GM18499 (cell line): ENCODE measurements around the gene SYT8.
"Not testable (repeated sequence)": the region's sequence is repeated elsewhere in the genome, so short reads cannot be mapped to it uniquely, and the experiment has no call there.

Experiments
- ATAC-seq: cut with Tn5 transposase; IDR thresholded peaks from one replicate; pipeline ENCODE4 v1.9.1; 2021; ENCODE audit warnings: moderate number of reproducible peaks; ENCODE audit not compliant: insufficient read depth, unreplicated experiment

Gene SYT8

DNA sequence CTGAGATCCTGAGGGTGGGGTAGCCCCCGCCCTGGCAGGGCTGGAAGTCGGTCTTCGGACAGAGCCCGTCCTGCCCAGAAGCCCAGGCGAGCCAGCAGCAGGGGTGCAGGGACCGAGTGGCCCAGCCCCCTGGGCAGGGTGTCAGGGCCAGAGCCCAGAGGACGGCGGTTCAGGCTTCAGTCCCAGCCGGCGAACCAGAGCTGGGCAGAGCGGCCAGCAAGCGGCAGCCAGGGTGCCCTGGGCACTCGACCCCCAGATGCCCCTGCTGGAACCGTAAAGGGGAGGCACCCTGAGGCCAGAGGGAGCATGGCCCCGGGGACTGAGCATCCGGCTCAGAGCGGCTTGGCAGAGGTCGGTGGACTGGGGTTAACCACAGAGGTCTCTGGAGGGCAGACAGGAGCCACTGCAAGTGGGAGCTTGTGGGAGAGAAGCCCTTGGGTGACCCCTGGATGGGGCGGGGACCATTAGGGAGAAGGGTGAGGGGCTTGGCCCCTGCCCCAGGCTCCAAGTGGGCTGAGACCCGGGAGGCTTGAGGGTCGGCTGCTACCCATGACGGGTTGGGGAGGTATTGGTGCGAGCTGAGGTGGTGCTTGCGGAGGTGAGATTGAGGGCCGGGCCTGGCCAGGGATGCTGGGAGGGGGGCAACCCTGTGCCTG is 34.0 kb downstream of the SYT8 start:
- ATAC-seq, result no peak

GRCh38 chr11:1869427-1870325 is 34.9 kb downstream of the SYT8 start:
- no peak for ATAC-seq

- ATAC-seq, result no peak
Measured at GRCh38 chr11:1870326-1870696, 35.5 kb downstream of the SYT8 start.

GRCh38 chr11:1870721-1871466 is 36.1 kb downstream of the SYT8 start:
- ATAC-seq, result no peak

DNA sequence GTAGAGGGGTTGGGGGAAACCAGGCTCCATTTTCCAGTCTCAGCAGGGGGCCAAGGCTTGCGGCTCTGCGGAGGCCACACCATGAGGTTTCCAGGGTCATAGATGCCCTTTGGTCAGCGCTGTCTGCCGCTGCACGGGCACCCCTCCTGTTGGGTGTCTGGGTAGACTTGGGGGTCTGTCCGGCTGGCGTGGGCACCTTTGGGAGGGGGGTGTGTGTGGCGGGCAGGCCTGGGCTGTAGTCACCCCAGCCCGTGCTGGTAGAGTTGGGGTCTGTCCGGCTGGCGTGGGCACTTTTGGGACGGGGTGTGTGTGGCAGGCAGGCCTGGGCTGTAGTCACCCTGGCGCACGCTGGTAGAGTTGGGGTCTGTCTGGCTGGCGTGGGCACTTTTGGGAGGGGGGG is 36.7 kb downstream of the SYT8 start:
- no peak for ATAC-seq

DNA sequence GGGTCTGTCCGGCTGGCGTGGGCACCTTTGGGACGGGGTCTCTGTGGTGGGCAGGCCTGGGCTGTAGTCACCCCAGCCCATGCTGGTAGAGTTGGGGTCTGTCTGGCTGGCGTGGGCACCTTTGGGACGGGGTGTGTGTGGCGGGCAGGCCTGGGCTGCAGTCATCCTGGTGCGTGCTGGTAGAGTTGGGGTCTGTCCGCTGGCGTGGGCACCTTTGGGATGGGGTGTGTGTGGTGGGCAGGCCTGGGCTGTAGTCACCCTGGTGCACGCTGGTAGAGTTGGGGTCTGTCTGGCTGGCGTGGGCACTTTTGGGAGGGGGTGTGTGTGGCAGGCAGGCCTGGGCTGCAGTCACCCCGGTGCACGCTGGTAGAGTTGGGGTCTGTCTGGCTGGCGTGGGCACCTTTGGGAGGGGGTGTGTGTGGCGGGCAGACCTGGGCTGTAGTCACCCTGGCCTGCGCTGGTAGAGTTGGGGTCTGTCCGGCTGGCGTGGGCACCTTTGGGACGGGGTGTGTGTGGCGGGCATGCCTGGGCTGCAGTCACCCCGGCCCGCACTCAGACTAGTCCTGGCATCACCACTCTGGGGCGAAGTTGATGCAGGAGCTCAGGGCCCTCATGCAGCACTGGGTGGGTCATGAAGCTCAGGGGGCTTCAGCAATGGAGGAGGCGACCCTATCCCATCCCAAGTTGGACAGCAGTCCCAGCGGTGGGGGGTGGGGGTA is 37.6 kb downstream of the SYT8 start:
- no peak for ATAC-seq

DNA sequence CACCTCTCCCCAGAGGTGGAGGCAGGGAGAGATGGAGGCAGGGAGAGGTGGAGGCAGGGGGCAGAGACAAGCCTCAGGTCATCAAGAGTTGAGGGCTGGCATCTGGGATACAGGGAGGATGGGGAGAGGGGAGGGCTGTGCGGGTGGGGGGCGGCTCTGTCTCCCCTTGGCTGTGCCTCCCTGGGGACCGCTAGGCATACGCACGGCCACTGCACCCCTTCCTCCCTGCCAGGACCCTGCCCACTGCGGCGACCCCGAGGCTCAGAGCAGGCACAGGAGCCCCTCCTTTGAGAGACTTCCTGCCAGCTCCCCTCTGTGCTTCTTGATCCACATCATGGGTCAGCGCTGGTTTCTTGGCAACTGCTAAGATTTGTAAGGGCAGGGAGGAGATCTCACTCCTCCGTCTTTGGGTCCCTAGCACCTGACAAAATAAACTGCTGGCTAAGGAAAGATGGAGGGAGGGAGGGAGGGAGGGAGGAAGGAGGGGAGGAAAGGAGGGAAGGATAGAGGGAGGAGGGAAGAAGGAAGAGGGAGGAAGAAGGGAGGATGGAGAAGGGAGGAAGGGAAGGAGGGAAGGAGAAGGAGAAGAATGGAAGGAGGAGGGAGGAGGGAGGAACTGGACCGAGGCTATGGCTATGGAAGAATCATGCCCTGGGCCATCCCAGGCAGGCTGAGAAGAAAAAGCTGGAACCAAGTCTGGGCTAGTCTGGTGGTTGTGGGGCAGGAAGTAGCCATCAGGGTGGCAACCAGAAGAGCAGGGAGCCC is 38.4 kb downstream of the SYT8 start:
- no peak for ATAC-seq

DNA sequence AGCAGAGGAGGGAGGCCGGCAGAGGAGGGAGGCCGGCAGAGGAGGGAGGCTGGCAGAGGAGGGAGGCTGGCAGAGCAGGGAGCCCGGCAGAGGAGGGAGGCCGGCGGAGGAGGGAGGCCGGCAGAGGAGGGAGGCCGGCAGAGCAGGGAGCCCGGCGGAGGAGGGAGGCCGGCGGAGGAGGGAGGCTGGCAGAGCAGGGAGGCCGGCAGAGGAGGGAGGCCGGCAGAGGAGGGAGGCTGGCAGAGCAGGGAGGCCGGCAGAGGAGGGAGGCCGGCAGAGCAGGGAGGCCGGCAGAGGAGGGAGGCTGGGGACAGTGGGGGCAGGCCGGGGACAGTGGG is 39.0 kb downstream of the SYT8 start:
- not testable (repeated sequence) for ATAC-seq

DNA sequence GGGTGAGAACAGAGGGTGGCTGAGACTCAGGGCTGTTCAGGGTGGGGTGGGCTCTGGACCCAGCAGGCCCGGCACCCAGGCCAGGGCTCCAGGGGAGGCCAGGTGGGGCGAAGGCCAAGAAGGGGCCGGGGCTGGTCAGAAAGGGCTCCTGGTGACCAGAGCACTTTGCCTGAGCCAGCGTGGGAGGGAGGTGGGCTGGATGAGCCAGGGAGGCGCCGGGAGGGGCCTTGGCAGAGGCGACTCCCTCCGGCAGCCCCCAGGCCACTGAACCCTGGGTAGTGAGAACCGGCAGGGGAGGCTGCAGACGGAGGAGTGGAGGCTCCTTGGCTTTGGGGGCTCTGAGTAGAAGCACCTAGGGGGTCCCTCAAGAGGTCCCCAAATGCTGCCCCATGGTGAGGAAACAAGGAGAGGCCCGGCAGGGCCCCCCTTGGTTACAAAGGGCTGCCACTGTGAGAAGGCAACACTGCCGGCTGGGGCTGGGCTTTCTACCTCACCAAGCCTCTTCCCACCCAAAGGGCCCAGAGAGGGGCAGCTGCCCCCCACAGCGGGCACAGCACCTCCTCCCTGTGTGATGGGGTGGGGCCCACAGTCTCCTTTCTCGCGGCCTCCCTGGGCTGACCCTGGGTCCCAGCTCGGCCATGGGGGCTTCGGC is 39.8 kb downstream of the SYT8 start:
- not testable (repeated sequence) for ATAC-seq

GRCh38 chr11:1875093-1875850 is 40.5 kb downstream of the SYT8 start:
- no peak for ATAC-seq

DNA sequence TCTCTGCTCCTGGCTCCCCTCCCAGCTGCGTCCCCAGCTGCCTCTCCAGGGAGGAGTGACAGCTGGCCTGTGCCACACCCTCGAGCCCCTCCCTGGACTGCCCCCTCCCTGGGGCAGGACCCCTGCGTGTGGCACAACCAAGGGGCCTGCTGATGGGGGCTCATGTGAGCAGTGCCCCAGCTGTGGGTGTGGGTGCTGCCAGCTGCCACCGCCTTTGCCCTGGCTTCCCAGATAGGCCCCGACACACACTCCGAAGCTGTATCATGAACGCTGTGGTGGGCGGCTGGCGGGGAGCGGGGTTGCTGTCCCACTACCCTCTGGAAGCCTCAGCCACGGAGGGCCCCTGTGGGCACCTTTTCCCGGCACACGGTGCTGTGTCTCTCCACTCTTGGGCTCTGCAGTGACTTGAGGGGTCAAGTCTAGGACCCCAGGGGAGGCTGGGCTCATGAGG is 41.1 kb downstream of the SYT8 start:
- ATAC-seq, result not testable (repeated sequence)

DNA sequence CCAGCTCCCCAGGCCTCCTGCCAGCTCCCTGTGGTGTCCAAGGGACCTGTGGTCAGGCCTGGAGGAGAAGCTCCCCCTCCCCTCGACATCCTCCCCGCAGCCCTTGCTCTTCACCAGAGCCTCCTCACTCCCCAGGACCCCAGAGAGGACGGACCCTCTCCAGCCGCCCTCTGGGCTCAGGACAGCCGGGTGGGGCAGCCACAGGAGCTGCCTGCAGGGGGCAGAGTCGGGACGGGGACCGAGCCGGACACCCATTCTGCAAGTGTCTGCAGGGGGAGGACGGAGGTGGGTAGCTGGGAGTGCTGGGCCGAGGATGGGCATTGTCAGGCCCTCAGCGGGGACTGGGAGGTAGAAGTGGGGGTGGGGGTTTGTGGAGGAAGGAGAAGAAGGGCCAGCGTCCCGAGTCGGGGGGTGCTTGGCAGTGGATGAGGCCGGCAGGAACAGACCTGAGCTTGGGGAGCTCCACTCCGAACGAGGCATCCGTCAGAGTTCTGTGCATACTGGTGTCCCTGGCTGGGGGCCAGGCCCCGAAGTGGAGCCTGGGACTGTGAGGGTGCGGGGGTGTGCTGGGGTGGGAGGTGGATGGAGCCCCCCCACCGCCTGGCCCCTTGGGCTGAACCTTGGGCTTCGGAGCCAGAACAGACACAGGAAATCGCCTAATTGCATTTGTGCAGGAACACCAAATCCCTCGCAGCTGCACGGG is 41.7 kb downstream of the SYT8 start:
- ATAC-seq, result no peak

DNA sequence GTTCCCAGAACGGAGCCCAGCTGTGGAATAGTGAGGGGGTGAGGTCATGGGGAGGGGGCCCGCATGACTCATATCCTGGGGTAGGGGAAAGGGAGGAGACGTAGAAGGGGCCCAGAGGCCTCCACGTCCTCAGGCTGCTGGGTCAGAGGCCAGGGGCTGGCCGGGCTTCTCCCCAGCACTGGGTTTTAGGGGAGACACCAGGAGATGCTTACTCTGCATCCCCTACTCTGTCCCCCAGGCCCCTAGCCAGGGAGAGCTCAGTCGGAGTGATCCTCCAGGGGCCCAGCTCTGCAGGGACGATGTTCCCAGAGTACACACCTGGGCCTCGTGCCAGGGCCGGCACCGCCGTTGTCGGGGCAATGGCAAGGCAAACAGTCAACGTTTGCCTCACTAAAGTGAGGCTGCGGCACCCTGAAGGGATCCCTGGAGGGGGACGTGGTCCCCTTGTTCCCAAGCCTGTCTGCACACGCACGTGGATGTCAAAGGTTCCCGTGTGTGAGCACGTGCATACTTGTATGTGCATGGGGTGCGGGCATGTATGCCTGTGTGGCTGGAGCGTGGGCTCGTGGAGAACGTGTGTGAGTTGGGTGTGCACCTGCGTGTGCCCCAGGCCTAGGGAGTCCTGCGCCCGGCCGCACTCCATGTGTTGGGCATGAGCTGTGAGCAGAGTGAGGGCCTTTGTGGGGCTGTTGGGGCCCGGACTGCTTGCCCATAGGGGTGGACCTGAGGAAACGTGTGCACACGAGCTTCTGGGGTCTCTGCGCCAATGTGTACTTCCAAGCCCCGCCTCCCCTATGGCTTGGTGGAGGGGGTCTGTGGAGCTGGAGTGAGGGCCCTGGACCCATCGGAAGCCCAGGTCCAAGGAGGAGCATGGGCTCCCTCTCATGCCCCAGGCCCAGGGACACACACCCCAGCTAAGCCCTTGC is 42.7 kb downstream of the SYT8 start:
- ATAC-seq, result no peak

- no peak for ATAC-seq
Measured at GRCh38 chr11:1878137-1879031, 43.6 kb downstream of the SYT8 start.

GRCh38 chr11:1879342-1879940 is 44.7 kb downstream of the SYT8 start:
- no peak for ATAC-seq
